Measurements from ENCODE around the gene EDDM3A.

The EDDM3A gene

DNA sequence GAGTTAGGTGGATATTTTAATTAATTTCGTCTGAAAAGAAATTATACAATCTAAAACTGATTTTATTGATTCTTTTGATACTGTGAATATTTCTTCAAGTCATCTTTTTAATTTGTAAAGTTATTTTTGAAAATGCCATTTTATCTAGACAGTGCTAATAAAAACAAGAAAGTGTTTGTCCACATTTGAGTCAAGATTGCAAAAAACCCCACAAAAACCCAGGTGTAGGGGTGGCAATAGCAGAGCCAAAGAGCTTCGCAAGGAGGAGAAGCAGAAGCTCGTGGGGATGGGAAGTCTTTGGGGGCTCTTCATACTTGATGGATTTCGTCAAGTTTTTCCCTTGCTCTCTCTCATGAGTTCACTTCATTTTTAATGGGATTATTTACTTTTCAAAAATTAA, 41.3 kb downstream of the EDDM3A start:
- DNase-seq, result no peak

DNA sequence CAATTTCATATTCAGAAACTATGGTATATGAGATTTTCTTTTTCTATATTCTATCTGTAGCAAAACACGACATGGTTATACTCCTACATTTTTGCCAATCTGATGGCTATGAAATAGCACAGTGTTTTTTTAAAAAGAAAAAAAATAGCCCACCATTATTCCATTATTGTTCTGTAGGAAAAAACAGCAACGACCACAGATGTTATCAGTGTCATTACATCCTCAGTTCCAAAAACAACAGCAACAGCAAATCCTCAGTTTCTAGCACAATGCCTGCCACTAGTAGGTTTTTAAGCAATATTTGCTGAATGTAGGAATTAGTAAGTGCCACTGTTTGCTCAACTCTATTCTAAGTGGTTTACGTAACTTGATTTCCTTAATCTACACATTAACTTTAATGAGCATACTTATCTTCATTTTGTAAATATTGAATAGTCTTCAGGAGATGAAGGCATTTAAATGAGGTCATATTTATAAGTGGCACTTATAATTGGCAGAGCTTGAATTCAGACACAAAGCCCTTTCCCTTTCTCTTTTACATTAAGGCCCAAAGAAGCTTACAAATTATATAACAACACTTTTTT, 43.6 kb downstream of the EDDM3A start:
- DNase-seq, result no peak

DNA sequence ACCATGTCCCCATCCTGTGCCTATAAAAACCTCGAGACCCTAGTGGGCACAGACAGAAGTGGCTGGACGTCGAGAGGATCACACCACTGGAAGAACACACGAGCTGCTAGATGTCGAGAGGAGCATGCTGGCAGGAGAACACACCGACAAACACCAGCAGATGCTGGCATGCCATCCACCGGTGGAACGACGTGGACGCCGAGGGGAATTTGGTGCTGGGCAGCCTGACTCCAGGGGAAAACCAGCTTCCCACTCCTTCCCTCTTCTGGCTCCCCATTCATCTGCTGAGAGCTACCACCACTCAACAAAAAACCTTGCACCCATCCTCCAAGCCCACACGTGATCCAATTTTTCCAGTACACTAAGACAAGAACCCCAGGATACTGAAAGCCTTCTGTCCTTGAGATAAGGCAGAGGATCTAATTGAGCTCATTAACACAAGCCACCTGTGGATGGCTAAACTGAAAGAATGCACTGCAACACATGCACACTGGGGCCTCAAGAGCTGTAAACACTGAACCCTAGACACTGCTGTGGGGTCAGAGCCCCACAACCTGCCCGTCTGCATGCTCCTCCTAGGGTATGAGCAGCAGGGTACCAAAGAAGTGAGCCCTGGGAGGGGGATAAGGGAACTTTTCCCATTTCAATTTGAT, 44.9 kb downstream of the EDDM3A start:
- no peak for DNase-seq

DNA sequence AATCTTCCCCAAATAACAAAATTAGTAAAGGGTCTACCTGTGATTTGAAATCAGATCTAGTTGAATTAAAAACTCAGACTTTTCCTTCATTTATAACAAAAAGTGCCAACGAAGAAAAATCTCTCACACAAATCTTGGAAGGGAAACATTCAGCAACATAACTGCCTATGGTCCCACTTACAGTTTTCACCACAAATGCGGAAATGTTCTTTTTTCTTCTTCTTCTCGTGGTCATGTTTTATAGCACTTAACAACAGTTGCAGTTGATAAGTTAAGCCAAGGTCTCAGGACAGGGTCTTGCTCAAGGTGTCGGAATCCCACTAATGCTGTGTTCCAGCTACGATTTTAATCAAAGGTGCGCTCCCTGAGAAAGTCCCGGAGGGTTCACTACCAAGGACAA, 45.5 kb downstream of the EDDM3A start:
- DNase-seq, result no peak

DNA sequence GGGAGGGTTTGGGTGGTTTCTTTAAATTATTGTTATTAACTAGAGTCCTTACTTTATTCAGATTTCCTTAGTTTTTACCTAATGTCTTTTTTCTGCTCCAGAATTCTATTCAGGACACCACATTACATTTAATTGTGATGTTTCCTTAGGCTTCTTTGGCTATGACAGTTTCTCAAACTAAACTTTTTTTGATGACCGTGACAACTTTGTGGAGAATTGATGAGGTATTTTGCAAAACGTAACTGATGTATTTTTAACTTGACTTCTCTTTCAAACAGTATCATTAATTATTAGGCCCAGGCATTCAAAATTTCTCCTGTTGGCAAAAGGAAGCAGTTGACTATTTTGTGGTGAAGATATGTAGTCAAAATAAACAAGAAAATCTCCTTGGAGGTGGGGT, 45.9 kb downstream of the EDDM3A start:
- no peak for DNase-seq

DNA sequence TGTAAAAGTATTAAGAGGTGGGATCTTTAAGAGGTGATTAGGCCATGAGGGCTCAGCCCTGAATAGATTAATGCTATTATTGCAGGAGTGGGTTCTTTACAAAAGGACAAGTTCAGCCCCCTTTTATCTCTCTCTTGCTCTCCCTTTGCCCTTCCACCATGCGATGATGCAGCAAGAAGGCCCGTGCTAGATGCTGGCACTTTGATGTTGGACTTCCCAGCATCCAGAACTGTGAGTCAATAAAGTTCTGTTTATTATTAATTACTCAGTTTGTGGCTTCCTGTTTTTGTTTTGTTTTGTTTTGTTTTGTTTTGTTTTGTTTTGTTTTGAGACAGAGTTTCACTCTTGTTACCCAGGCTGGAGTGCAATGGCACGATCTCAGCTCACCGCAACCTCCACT, 46.9 kb downstream of the EDDM3A start:
- no peak for DNase-seq

DNA sequence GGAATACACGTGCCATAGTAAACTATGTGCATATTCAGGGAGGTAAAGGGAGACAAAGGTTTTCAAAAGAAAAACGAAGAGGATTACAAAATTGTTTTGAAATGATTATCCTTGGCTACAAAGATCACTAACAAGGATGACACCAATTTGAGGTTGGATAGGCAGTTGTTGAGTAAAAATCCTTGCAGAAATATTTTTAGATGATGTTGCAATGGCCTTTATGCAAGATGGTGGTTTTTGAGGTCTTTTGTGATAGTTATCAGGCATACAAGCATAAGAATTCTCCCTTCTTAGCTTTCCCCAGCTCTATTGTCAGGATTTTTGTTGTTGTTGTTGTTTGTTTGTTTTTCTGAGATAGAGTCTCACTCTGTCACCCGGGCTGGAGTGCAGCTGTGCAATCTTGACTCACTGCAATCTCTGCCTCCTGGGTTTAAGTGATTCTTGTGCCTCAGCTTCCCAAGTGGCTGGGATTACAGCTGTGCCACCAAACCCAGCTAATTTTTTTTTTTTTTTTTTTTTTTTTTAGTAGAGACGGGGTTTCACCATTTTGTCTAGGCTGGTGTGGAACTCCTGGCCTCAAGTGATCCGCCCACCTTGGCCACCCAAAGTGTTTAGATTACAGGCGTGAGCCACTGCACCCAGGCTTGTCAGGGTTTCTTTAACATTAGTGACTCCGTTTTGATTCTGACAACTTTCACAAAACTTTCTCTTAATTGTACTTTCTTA, 49.1 kb downstream of the EDDM3A start:
- DNase-seq, result no peak

DNA sequence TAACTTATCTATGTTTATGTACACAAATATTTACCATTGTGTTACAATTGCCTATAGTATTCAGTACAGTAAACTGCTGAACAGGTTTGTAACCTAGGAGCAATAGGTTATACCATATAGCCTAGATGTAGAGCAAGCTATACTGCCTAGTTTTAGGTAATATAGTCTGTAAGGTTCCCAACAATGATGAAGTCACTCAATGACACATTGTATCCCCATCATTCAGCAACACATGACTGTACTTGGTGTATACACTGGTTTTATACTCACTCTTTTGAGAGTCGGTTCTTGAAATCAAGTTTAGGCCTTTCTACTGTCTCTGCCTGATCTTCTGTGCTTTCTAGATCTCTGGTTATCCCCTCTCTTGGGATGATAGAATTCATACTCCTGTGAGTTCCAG, 51.5 kb downstream of the EDDM3A start:
- DNase-seq, result no peak
